ENCODE data around the gene TEAD4. TPM values are rescaled to one million over a fixed set of nuclear protein-coding genes. Genes with fewer than 3 reads are reported as not detected.

TEAD4 gene
- total RNA-seq, 1 experiment from 2014 or later = 43.2 TPM

- POLR2A ChIA-PET = no interaction called here
- Histone ChIP-seq H2AFZ (ENCODE audit: low read depth, low read length, poor library complexity, severe bottlenecking) (no peak overlapping the region), H3K4me2 (ENCODE audit: low read length) (peak overlapping the region; percentile 98), H3K79me2 (ENCODE audit: insufficient read depth, low read length) (peaks cover 47% of the 10 kb centered on the region), H3K9ac (ENCODE audit: low read length) (peak overlapping the region; percentile 88), H3K9me2 (ENCODE audit: insufficient read depth) (no peaks in the 10 kb centered on the region), H4K20me1 (ENCODE audit: insufficient read depth) (no peaks in the 10 kb centered on the region), H3K27ac (ENCODE audit: low read depth, low read length) (peak overlapping the region; percentile 97), H3K4me1 (ENCODE audit: control insufficient read depth in 1 of 2, insufficient read depth in 2 of 2, low read length in 2 of 2) (peaks cover 24 to 32% of the 10 kb centered on the region in 2 experiments), H3K4me3 (replicated peaks in 1 of 2; ENCODE audit: low read depth in 1 of 2, low read length in 2 of 2) (peak overlapping the region; percentile 67 to 85), H3K9me3 (ENCODE audit: control insufficient read depth in 1 of 2, insufficient read depth in 1 of 2, low read depth in 1 of 2, low read length in 2 of 2) (no peaks in the 10 kb centered on the region), H3K36me3 (ENCODE audit: control insufficient read depth in 1 of 2, insufficient read depth in 2 of 2, low read length in 2 of 2) (0 out of 4 replicates have a peak, but pooled peaks cover 0 to 1% of the 10 kb centered on the region in 2 experiments), H3K27me3 (ENCODE audit: insufficient read depth, low read length) (no peaks in the 10 kb centered on the region)
- DNase-seq (ENCODE audit: low read depth, low spot score) (no peak), ATAC-seq (peak; percentile 56)
- RAD21 ChIA-PET (ENCODE audit: low non-redundant PET in 1 of 2, low total read pairs in 2 of 2, uncharacterized antibody in 2 of 2, unreplicated experiment in 2 of 2) = no interaction called here
- no peak for TF ChIP-seq RAD21 (IDR thresholded peaks at IDR 0.05; ENCODE audit: low read depth)
- TF ChIP-seq TCF7L2 (IDR thresholded peaks at IDR 0.05; ENCODE audit: borderline replicate concordance, extremely low read depth, insufficient read depth, insufficient read length) = peak; percentile 55
- TF ChIP-seq MAX (IDR thresholded peaks at IDR 0.05) = peak; percentile 95
- TF ChIP-seq ZFX (IDR thresholded peaks at IDR 0.05) = peak; percentile 47; the same call in 1 of the 2 replicates
- TF ChIP-seq REST (IDR thresholded peaks at IDR 0.05; ENCODE audit: low read depth) = no peak
- TF ChIP-seq EZH2 (IDR thresholded peaks at IDR 0.05) = no peak
- TF ChIP-seq SIN3A (IDR thresholded peaks at IDR 0.05; ENCODE audit: low read depth) = peak; percentile 38; the same call in 1 of the 2 replicates
- CTCF ChIA-PET = no interaction called here
- intact Hi-C loops (cut with micrococcal nuclease) = no loop called here
- no TSS peak for BruUV-seq (replicated peaks)
Observed at GRCh38 chr12:2959505-2960389, 550 bp downstream of the TEAD4 start.
